ENCODE data around the gene RUNDC3A. TPM values are rescaled to one million over a fixed set of nuclear protein-coding genes. Genes with fewer than 3 reads are reported as not detected.

The RUNDC3A gene
- total and polyA plus RNA-seq, 9 donors: 0.24 to 5.4 (median 1.5) TPM

DNA sequence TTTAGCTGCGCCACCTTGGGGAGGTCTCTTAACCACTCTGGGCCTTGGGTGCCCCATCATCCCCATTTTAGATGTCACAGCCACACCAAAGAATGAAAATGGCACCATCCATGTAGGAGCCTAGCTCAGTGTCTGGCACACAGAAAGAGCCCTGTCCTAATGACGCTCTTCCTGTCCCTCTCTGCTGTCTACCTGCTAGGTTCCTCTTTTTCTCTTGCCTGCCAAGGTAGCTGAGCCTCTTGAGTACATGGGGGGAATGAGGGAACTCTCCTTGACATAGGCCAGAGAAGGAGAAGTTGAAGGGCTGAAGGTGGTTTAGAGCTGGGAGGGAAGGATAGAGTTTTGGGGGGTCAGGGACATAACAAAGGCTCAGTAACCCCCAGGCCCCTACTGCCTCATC, 1.8 kb downstream of the RUNDC3A start:
- Histone ChIP-seq H3K9me3 (no peaks in the 10 kb centered on the region), H3K27me3 (peaks cover 3% of the 10 kb centered on the region), H3K4me3 (no peak overlapping the region), H3K27ac (no peak overlapping the region), H3K36me3 (no peaks in the 10 kb centered on the region), H3K4me1 (ENCODE audit: insufficient read depth) (peaks cover 9% of the 10 kb centered on the region)
- intact Hi-C loops (cut with DNase I): no loop called here
- 91 to 100% (median 96%) methylated on average over 2 of the region's 2 CpGs for WGBS, 3 donors
- no peak for DNase-seq
- TF ChIP-seq CTCF (IDR thresholded peaks at IDR 0.05): no peak
- no peak for TF ChIP-seq POLR2A (IDR thresholded peaks at IDR 0.05)
- no peak for TF ChIP-seq EP300 (IDR thresholded peaks at IDR 0.05)

GRCh38 chr17:44310609-44311376, 2.4 kb downstream of the RUNDC3A start:
- Histone ChIP-seq H3K4me3 (no peak overlapping the region), H3K4me1 (ENCODE audit: insufficient read depth) (peaks cover 9% of the 10 kb centered on the region), H3K36me3 (no peaks in the 10 kb centered on the region), H3K27me3 (peaks cover 3% of the 10 kb centered on the region), H3K9me3 (no peaks in the 10 kb centered on the region), H3K27ac (no peak overlapping the region)
- TF ChIP-seq CTCF (IDR thresholded peaks at IDR 0.05) (no peak), POLR2A (IDR thresholded peaks at IDR 0.05) (no peak), EP300 (IDR thresholded peaks at IDR 0.05) (no peak)
- intact Hi-C loops (cut with DNase I): no loop called here
- 70 to 76% (median 75%) methylated on average over 9 to 10 of the region's 10 CpGs for WGBS, 3 donors
- DNase-seq: no peak

- no peaks in the 10 kb centered on the region for H3K9me3 ChIP-seq
- H3K4me1 ChIP-seq (ENCODE audit: insufficient read depth): peaks cover 9% of the 10 kb centered on the region
- 58 to 76% (median 66%) methylated on average over 3 to 5 of the region's 5 CpGs for WGBS, 3 donors
- H3K36me3 ChIP-seq: no peaks in the 10 kb centered on the region
- H3K27ac ChIP-seq: no peak overlapping the region
- intact Hi-C loops (cut with DNase I): no loop called here
- no peak for TF ChIP-seq EP300 (IDR thresholded peaks at IDR 0.05)
- TF ChIP-seq CTCF (IDR thresholded peaks at IDR 0.05): no peak
- TF ChIP-seq POLR2A (IDR thresholded peaks at IDR 0.05): no peak
- no peak overlapping the region for H3K4me3 ChIP-seq
- no peak for DNase-seq
- H3K27me3 ChIP-seq: peaks cover 3% of the 10 kb centered on the region
Observed at GRCh38 chr17:44311562-44312181, 3.3 kb downstream of the RUNDC3A start.

DNA sequence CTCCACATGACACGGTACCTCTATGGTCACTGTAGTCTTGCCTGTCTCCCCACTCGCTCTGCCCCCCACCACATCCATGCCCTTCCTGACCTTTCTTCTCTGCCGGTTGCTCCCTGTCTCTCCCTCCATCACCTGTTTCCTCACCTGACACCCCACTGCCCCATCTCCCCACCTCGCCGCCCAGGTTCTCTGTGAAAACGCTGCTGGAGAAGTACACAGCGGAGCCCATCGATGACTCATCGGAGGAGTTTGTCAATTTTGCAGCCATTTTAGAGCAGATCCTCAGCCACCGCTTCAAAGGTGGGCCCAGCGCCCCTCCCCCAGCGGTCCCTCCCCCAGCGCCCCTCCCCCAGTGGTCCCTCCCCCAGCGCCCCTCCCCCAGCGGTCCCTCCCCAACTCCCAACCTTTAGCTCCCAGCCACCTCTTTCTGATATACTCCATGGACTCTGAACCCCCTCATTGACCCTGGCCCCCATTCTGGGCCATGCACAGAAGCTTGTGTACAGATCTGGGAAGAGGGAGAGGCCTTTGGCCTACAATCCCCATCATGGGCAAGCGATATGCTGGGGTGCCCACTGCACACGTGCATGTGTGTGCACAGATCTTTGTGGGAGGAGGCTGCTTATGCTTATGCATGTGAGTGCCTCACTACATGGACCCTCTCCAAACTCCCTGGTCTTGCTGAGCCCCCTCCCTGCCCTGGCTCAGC, 4.1 kb downstream of the RUNDC3A start:
- Histone ChIP-seq H3K4me3 (no peak overlapping the region), H3K36me3 (no peaks in the 10 kb centered on the region), H3K9me3 (no peaks in the 10 kb centered on the region), H3K4me1 (ENCODE audit: insufficient read depth) (peaks cover 8% of the 10 kb centered on the region), H3K27me3 (peaks cover 3% of the 10 kb centered on the region), H3K27ac (no peak overlapping the region)
- whole genome bisulfite sequencing, 3 donors: 64 to 67% (median 65%) methylated on average over 17 of the region's 17 CpGs
- DNase-seq: no peak
- TF ChIP-seq POLR2A (IDR thresholded peaks at IDR 0.05) (no peak), EP300 (IDR thresholded peaks at IDR 0.05) (no peak), CTCF (IDR thresholded peaks at IDR 0.05) (no peak)
- intact Hi-C loops (cut with DNase I): no loop called here

Measured in ovary (tissue), 9 donors.